GDM1 (cell line): ENCODE measurements around the gene SLC35E2B.
"Not testable (repeated sequence)": the region's sequence is repeated elsewhere in the genome, so short reads cannot be mapped to it uniquely, and the experiment has no call there.

ENCODE experiments used
- DNase-seq: peaks from one replicate; lab custom pipeline; 2025; lab: John Stamatoyannopoulos, UW

The SLC35E2B gene

GRCh38 chr1:1692714-1693647 is at the start of gene SLC35E2B:
Gene SLC35E2B, minus strand, starts transcription at chr1:1692795. Its CDS starts 16,096 bp downstream, at chr1:1676699.
- peak; percentile 84 for DNase-seq

- not testable (repeated sequence) for DNase-seq
Observed at GRCh38 chr1:1741013-1741412, 48.4 kb upstream of the SLC35E2B start.

- not testable (repeated sequence) for DNase-seq
Observed at GRCh38 chr1:1738799-1739337, 46.3 kb upstream of the SLC35E2B start.

GRCh38 chr1:1737675-1738590 is 45.3 kb upstream of the SLC35E2B start:
- not testable (repeated sequence) for DNase-seq

GRCh38 chr1:1732381-1732780 is 39.8 kb upstream of the SLC35E2B start:
- no peak for DNase-seq

- DNase-seq = no peak
Observed at GRCh38 chr1:1730870-1731269, 38.3 kb upstream of the SLC35E2B start.

- DNase-seq = not testable (repeated sequence)
Observed at GRCh38 chr1:1730230-1730629, 37.6 kb upstream of the SLC35E2B start.

- not testable (repeated sequence) for DNase-seq
Observed at GRCh38 chr1:1729116-1729816, 36.7 kb upstream of the SLC35E2B start.

- DNase-seq = not testable (repeated sequence)
Observed at GRCh38 chr1:1728308-1729005, 35.9 kb upstream of the SLC35E2B start.

- not testable (repeated sequence) for DNase-seq
Observed at GRCh38 chr1:1727131-1727651, 34.6 kb upstream of the SLC35E2B start.

GRCh38 chr1:1726088-1726487 is 33.5 kb upstream of the SLC35E2B start:
- not testable (repeated sequence) for DNase-seq

- DNase-seq = peak; percentile 98
Observed at GRCh38 chr1:1724035-1724864, 31.7 kb upstream of the SLC35E2B start, which contains the start of gene CDK11A. Gene CDK11A, minus strand, starts transcription at chr1:1724357. Its CDS starts 1,539 bp downstream, at chr1:1722818.

- DNase-seq = no peak
Observed at GRCh38 chr1:1721201-1721600, 28.6 kb upstream of the SLC35E2B start.

GRCh38 chr1:1715109-1715883 is 22.7 kb upstream of the SLC35E2B start:
- DNase-seq = not testable (repeated sequence)

- DNase-seq = not testable (repeated sequence)
Observed at GRCh38 chr1:1707897-1708296, 15.3 kb upstream of the SLC35E2B start.

GRCh38 chr1:1707241-1707640 is 14.6 kb upstream of the SLC35E2B start:
- DNase-seq = not testable (repeated sequence)

- not testable (repeated sequence) for DNase-seq
Observed at GRCh38 chr1:1705623-1706022, 13.0 kb upstream of the SLC35E2B start.

- not testable (repeated sequence) for DNase-seq
Observed at GRCh38 chr1:1704284-1704957, 11.8 kb upstream of the SLC35E2B start.
